Ecto neural progenitor cell (in vitro differentiated cells): Measurements from ENCODE around the gene FASTKD2.
"Not testable (repeated sequence)": the region's sequence is repeated elsewhere in the genome, so short reads cannot be mapped to it uniquely, and the experiment has no call there.

Experiments used
- DNase-seq: peaks from one replicate; pipeline ENCODE4 v3.0.0-alpha.2; 2018; ENCODE audit warnings: low spot score

The FASTKD2 gene

GRCh38 chr2:206792645-206793044 lies 27.2 kb downstream of the FASTKD2 start:
- no peak for DNase-seq

GRCh38 chr2:206797376-206797775 lies 32.0 kb downstream of the FASTKD2 start:
- no peak for DNase-seq

GRCh38 chr2:206798000-206798399 lies 32.6 kb downstream of the FASTKD2 start:
- no peak for DNase-seq

DNA sequence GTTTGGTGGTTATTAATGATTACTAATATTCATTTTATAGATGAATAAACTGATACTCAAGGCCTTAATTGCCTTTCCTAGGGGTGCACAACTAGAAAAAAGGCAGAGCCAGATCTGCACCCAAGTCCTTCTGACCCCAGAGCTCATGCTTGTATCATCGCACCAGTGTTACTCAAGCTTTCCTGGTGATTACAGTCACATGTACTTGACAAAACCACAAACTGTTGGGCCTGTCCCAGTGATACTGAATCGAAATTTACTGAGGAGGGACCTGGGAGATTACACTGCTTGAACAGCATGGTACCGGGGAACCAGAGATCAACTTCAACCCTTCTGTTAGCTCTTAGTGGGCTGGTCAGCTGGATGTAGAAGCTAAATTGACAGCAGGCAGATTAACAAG lies 33.7 kb downstream of the FASTKD2 start:
- no peak for DNase-seq

DNA sequence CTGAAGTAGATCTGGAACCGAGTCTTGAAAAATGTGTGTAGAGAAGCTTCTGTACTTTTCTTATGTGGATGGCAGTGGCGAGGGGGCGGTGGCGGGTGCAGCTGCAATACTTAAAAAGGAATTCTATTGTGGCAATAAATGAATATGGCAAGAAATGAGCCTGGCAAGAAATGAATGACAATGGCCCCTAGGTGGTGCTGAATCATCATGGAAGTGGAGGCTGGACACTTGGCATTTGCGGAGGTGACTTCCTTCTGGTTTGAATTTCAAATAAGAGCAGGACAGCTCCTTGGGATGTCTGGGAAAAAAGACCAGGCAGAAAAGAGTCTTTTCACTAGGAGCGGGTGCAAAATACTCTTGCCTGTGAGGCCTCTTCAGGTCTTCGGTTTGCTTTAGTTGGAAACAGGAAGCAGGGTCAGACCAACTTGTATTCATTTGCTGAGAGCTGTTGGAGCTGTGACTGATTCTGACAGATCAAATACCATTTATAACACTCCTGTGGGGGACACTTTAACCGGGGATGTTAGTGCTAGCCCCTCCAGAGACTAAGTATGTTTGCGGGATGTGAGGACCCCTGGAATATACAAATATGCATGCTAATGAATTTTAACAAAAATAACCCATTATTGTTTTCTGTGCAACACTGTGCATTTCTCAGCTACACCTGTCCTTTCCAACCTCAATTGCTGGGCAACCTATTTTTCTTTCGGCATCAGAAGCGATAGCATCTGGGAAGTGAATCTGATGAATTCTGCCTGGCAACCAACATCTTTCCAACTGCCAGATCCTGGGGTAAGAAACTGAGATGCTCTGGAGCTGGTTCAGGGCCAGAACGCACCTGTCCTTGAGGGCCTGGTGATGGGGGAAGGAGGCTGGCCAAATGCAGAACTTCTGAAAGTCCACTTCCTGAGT lies 35.4 kb downstream of the FASTKD2 start:
- peak; percentile 69 for DNase-seq

- DNase-seq, result no peak
Measured at GRCh38 chr2:206801418-206802189, 36.2 kb downstream of the FASTKD2 start.

GRCh38 chr2:206802654-206803514 lies 37.5 kb downstream of the FASTKD2 start:
- DNase-seq, result no peak

- DNase-seq, result no peak
Measured at GRCh38 chr2:206804326-206804725, 38.9 kb downstream of the FASTKD2 start.

DNA sequence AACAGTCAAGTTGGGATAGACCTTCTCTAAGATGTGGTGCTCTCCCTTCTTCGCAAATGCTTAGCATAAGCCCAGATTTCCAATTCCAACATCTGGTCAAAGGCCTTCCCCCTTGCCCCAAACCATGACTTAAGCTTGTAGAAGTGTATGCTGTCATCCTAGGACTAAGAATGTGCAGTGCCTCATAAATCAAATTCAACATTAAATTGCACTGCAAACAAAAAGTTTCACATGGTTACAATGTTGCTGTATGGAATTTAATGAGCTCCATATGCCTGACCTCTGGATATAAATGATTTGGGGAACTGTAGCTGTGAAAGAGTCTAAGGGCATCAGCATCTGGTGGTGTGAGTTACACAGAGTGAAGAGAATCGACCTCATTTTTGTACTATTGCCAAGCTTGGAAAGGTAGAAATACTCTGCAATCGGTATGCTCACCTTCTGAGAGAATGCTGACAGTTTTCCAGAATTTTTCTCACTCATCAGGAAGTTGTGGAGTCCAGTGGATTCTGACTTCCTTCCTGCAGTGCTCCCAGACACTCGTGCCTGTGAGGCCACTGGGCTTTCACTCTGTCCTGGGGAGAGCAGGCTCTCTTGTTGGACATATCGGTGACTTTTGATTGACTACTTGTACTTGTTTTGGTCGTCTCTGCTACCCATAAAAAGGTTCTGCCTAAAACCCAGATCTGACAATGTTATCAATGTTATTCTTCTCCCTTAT lies 40.6 kb downstream of the FASTKD2 start:
- no peak for DNase-seq

GRCh38 chr2:206807624-206808023 lies 42.2 kb downstream of the FASTKD2 start:
- DNase-seq, result not testable (repeated sequence)

DNA sequence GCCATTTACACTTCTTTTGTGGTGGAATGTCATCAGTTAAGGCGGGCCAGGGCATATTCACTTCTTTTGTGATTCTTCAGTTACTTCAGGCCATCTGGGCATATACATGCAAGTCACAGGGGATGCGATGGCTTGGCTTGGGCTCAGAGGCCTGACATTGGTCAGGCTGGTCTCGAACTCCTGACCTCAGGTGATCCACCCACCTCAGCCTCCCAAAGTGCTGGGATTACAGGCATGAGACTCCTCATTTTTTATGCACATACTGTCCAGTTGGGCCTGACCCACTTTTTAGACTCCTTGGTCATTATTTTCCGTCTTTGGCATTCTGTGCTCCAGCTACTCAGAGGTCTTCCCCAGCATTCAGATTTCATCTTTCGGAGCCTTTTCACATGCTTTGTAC lies 47.1 kb downstream of the FASTKD2 start:
- DNase-seq, result not testable (repeated sequence)

GRCh38 chr2:206814498-206814897 lies 49.1 kb downstream of the FASTKD2 start:
- DNase-seq, result no peak

DNA sequence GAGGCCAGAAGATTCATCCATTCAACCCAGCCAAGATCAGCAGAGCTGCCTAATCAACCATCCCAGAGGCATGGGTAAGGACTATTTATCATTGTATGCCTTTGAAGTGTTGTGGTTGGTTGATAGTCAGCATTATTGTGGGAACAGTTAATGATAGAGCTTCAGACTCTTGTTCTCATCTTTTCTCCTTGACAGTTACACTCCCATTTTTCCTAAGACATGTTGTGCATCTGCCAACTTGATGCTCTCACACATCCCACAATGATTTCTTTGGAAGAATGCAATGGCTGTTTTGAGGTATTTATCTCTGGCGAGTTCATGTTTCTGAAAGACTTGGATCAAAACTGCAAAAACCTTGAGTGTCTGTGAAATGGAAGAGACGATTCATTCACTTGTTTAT lies 55.4 kb downstream of the FASTKD2 start:
- DNase-seq, result no peak

DNA sequence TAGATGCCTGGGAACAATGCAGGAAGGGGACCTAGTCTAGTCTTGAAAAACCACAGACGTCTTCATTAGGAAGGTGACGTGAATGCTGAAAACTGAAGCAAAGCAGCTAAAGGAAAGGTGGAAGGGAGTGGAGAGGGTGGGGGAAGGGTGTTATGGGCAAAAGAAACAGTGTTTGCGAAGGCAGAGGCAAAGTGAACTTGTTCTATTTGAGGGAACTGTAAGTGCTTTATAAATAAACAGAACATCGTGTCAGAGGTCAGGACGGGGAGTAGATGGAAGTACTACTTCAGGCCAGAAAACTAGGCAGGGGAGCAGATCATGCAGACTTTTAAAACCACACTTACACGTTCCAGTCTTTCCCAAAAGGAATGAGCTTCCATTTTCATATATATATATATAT lies 57.8 kb downstream of the FASTKD2 start:
- no peak for DNase-seq

DNA sequence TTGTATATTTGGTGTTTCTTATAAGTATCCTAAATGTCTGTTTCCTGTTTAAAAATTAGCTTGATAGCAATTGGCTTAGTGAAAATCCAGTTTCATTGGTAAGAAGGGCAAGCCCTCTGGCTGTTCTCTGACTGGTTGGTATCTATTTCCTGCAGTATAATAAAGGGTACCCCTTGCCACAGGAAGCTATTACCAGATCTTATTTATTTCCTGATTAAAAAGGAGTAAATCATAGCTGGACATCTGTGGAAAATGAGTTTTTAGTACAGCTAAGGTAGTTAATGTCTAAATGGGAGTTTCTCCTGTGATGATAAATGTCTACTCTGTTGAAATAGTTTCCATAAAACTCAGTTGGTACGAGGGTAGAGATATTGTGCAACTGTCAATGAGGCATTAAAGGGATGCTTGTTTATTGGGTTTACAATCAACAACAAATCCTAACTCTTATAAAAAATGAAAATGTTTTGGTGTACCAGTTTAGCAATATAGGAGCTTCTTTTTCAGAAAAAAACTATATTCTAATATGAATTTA lies 58.7 kb downstream of the FASTKD2 start:
- DNase-seq, result no peak

- DNase-seq, result no peak
Measured at GRCh38 chr2:206824993-206825392, 59.6 kb downstream of the FASTKD2 start.

DNA sequence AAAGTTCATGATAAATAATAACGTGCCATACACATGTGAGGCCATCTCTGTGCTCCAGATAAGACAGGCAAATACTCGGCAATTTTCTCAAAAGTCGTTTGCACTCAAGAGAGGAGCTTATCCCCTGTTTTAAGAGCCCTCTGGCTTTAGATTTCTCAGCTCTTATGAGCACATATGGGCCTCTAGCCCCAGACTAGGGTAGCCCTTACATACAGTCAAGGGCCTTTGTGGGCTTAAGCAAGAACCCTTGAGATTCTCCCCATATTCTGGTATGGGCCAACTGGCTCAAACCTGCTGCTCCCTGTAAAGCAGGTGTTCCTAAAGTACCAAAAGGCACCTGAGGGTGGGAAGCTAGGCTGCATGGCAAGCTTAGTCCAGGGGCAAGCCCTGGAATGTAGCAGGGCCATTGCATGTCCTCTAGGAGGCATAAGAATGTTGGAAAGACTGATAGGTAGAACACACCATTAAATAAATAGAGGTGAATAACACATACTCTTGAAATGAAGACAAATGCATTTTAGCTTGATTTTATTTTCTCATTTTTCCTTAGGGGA lies 66.1 kb downstream of the FASTKD2 start:
- no peak for DNase-seq

DNA sequence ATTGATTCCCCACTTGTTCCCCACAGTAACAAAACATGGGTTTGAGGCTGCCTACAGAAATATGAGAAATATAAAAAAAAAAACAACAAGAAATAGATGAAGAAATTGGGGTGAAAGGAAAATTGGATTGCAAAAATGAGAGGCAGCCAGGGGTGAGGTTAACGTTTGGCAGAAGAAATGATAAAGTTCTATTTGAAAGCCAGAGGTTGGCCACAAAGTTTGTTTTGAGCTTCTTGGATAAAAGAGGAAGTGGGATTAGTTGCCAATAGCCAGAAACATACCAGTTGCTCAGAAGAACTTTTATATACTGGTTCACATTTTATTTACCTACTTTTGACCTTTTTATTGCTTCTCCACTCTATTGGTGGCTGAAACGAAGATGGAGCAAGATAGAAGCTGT lies 67.5 kb downstream of the FASTKD2 start:
- DNase-seq, result no peak

DNA sequence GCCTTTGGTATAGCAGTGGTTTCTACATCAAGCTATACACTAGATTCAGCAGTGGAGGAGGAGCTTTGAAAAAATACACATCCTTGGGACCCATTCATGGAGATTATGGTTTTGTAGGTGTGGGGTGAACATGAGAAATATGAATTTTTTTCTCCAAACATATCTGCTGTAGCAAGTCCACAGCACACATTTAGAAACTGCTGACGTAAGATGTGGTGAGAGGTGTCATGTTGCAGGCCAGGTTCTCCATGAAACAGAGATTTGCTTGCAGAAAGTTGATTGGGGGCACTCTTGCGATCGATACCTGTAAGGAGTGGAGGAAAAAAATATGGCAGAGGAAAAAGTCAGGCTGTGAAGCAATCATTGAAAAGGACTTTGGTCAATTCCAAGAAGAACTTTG lies 67.9 kb downstream of the FASTKD2 start:
- no peak for DNase-seq

DNA sequence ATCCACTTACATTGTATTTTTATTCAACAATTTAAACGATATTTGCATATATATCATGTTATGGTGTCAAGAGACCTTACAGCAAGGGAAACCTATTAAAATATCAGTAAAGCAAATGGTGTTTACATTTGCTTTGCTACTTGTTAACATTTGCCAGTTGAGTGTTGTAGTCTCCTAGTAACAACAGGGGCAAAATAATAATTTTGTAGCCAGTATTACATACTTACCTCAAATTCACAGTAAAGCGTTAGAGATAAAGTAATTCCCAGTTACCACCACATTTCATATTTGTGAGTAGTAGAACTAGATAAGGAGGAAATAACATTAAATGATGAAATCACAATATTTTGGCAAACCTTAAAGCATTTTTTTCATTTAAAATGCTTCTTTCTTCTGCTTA lies 71.3 kb downstream of the FASTKD2 start:
- no peak for DNase-seq

DNA sequence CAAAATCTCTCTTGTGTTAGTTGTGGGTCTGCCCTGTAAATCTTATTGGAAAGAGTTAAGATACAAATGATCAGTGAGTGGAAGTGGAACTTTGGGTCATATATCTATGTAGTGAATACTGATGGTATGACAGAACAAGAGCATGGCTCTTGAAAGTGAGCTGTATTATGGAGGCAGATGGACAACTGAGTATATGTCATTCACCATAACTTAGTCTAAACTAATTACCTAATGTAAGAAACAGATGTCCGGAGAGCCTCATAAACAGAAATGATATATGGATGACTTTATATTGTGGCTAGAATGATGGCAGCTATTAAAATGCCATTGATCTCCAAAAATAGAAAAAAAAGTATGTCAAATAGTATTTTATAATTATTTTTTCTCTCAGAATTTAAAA lies 72.4 kb downstream of the FASTKD2 start:
- no peak for DNase-seq
